HG03175 (cell line): Measurements from ENCODE around the gene ARSG.
"Not testable (repeated sequence)": the region's sequence is repeated elsewhere in the genome, so short reads cannot be mapped to it uniquely, and the experiment has no call there.

ENCODE experiments used
- ATAC-seq: cut with Tn5 transposase; IDR thresholded peaks from one replicate; pipeline ENCODE4 v1.9.1; 2021; ENCODE audit warnings: mild to moderate bottlenecking, moderate library complexity; ENCODE audit not compliant: unreplicated experiment

Gene ARSG

GRCh38 chr17:68365469-68365868, 74.2 kb downstream of the ARSG start:
- ATAC-seq: no peak

- no peak for ATAC-seq
Observed at GRCh38 chr17:68368387-68368786, 77.1 kb downstream of the ARSG start.

GRCh38 chr17:68375566-68375965, 84.3 kb downstream of the ARSG start:
- no peak for ATAC-seq

- ATAC-seq: not testable (repeated sequence)
Observed at GRCh38 chr17:68376178-68376577, 84.9 kb downstream of the ARSG start.

GRCh38 chr17:68377771-68378267, 86.5 kb downstream of the ARSG start:
- ATAC-seq: no peak

- no peak for ATAC-seq
Observed at GRCh38 chr17:68378268-68379176, 87.2 kb downstream of the ARSG start.

- no peak for ATAC-seq
Observed at GRCh38 chr17:68379177-68379510, 87.8 kb downstream of the ARSG start.

- no peak for ATAC-seq
Observed at GRCh38 chr17:68379692-68380677, 88.7 kb downstream of the ARSG start.

- ATAC-seq: no peak
Observed at GRCh38 chr17:68381076-68381900, 90.0 kb downstream of the ARSG start.

GRCh38 chr17:68382582-68383085, 91.3 kb downstream of the ARSG start:
- no peak for ATAC-seq

GRCh38 chr17:68383120-68383442, 91.8 kb downstream of the ARSG start:
- ATAC-seq: no peak

- ATAC-seq: no peak
Observed at GRCh38 chr17:68383443-68384321, 92.4 kb downstream of the ARSG start.

GRCh38 chr17:68384471-68384870, 93.2 kb downstream of the ARSG start:
- ATAC-seq: no peak

- no peak for ATAC-seq
Observed at GRCh38 chr17:68384941-68385340, 93.6 kb downstream of the ARSG start.

- no peak for ATAC-seq
Observed at GRCh38 chr17:68385490-68386215, 94.4 kb downstream of the ARSG start.

GRCh38 chr17:68387435-68388218, 96.3 kb downstream of the ARSG start:
- ATAC-seq: no peak

- no peak for ATAC-seq
Observed at GRCh38 chr17:68389041-68389440, 97.7 kb downstream of the ARSG start.

- ATAC-seq: no peak
Observed at GRCh38 chr17:68390888-68391545, 99.7 kb downstream of the ARSG start.
